A673 (cell line): ENCODE data around the gene CFAP92.
A peak's percentile ranks its signal among the peaks of the same experiment; 100 is the strongest.

Experiments used
- CTCF ChIP-seq: fragments of 300-800, 200-600 bp; sonication (generic); conservative IDR thresholded peaks from 2 replicates; pipeline ENCODE4 v1.5.1; 2017; ENCODE audit warnings: low read depth, mild to moderate bottlenecking, antibody characterized with exemption, low read length, moderate library complexity, mixed read lengths
- EZH2 ChIP-seq: fragments of 200-600 bp; sonication (generic); IDR thresholded peaks from 2 replicates; pipeline ENCODE4 v1.6.1; 2017; ENCODE audit warnings: borderline replicate concordance, low read depth, mild to moderate bottlenecking, mixed read lengths, antibody characterized with exemption, low read length; ENCODE audit not compliant: poor library complexity, severe bottlenecking

- TF ChIP-seq CTCF (peak; percentile 48), EZH2 (no peak)
These were observed 130.3 kb downstream of the CFAP92 start for GRCh38 chr3:128863560-128863959.
